Left ventricle myocardium superior (tissue), 1 donor: ENCODE data around the gene TPPP. TPM values are rescaled to one million over a fixed set of nuclear protein-coding genes. Genes with fewer than 3 reads are reported as not detected.
A peak's percentile ranks its signal among the peaks of the same experiment; 100 is the strongest.

Experiments
- ATAC-seq: fragments of 200-7000 bp; cut with Tn5 transposase; one replicate; pipeline ENCODE4 v1.9.1; 2020; ENCODE audit warnings: mild to moderate bottlenecking, moderate library complexity
- DNase-seq: peaks from one replicate; pipeline ENCODE4 v3.0.0-alpha.2; 2020
- intact Hi-C: fragments of 100-400 bp; cut with micrococcal nuclease; formaldehyde crosslinking; loops from one replicate; pipeline ENCODE4 v1.11.0; 2022
- total RNA-seq: library from RNA; stranded (reverse); fragmentation: NEBNext Ultra II Directional; extraction: Animal tissue kit (Norgen Biotek cat#: 25700); gene quantifications from one replicate; pipeline ENCODE4 v1.2.1, GENCODE V29; 2021
- donor health status: DM: no; HTN: yes; CAD: no; lungs with severe emphysema.

The TPPP gene
- total RNA-seq, 1 donor from 2014 or later, result 34.8 TPM

GRCh38 chr5:657570-657969 is 35.6 kb downstream of the TPPP start:
- DNase-seq (no peak), ATAC-seq (no peak)
- intact Hi-C loops, result no loop called here

DNA sequence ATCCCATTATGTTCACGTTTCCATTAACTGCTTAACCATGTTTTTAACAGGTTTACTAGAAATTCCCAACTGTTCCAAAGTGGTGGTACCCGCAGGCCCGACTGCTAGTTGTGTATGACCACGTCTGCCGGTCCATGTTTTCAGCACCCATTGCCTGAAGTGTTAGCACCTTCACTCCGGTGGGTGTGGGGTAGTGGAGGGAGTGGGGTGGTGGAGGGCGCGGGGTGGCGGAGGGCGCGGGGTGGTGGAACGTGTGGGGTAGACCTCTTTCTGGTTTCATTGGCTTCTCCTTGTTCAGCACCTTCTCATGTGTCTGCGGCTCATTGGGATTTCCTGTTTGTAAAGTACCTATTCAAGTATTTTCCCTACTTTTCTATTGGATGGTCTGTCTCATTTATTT is 37.7 kb downstream of the TPPP start:
- intact Hi-C loops, result no loop called here
- no peak for ATAC-seq
- peak; percentile 16 for DNase-seq

GRCh38 chr5:654071-654778 is 38.9 kb downstream of the TPPP start:
- no peak for ATAC-seq
- no peak for DNase-seq

GRCh38 chr5:652773-653350 is 40.3 kb downstream of the TPPP start:
- intact Hi-C loops, result no loop called here
- ATAC-seq (no peak), DNase-seq (no peak)

More at GRCh38 chr5:654071-654778, 38.9 kb downstream of the TPPP start:
- intact Hi-C loops, result no loop called here

DNA sequence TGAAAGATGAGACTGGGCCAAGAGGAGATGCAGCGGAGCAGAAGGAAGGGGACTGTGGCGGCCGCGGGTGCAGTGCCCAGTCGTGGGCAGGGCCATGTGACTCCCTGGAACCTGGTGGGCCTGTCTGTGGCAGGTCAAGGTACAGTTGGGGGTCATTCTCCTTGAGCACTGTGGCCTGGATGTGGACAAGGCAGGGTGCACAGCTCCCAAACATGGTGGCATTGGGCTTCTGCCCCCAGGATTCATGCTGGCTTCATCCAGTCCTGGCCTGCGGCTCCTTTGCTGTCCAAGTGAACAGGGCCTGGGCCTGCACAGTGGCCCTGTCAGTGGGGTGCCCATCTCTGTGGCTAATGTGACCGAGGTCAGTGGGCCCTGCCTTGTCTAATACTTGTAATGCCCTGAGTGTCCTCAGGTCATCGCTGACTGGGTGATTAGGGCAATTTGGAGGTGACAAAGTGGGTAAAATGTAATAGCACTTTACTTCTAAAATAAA is 41.1 kb downstream of the TPPP start:
- DNase-seq (no peak), ATAC-seq (no peak)
- intact Hi-C loops, result no loop called here

DNA sequence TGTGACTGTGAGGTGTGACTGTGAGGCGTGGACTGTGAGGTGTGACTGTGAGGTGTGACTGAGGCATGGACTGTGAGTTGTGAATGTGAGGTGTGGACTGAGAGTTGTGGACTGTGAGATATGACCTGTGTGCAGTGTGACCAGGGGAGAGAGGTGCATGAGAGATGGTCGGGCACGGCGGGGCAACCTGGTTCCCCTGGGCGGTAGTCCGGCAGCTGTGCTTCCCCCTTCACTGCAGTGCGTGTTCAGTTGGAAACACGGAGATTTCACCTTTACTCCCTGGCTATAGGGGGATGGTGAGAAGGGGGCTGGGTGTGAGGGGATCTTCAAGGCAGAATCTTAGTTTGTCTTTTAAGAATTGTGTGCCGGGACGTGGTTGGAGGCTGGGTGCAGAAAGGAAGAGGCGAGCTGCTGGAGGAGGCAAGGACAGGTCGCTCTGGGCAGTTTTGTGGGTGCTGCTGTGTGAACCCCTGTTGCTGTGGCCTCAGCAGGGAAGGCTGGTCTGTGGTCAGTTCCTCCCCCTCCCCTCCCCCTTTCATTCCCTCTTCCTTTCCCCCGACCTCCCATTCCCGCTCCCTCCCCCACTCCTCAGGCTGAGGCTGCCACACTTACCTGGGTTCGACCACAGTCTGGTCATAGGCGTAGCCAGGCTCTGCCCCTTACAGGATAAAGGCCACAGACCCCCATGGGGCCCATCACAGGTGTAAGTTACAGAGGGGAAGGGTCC is 41.7 kb downstream of the TPPP start:
- DNase-seq (no peak), ATAC-seq (no peak)
- intact Hi-C loops, result no loop called here

- intact Hi-C loops, result no loop called here
- DNase-seq, result no peak
- no peak for ATAC-seq
These were observed 45.4 kb downstream of the TPPP start for GRCh38 chr5:647727-648126.

- intact Hi-C loops, result no loop called here
- ATAC-seq (no peak), DNase-seq (no peak)
These were observed 45.8 kb downstream of the TPPP start for GRCh38 chr5:647311-647710.

- ATAC-seq (no peak), DNase-seq (no peak)
- intact Hi-C loops, result no loop called here
These were observed 46.6 kb downstream of the TPPP start for GRCh38 chr5:646396-647201.

- DNase-seq (no peak), ATAC-seq (no peak)
- intact Hi-C loops, result no loop called here
These were observed 47.7 kb downstream of the TPPP start for GRCh38 chr5:645421-645820.

DNA sequence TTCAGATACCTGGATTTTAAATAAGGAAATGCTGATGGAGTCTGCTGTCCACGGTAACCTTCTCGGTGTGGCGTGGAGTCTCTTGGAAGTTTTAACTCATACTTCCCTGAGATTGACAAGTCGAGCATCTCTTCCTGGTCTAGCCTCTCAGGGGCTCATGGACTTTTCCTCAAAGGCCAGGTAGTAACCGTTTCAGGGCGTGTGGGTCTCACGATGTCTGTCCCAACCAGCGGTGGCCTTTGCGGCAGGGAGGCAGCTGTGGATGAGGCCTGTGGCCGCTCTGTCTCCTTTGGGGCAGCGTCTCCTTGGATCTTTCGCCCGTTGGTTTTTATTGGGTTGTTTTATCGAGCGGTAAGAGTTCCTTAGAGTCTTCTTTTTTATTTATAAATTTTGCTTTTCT is 48.2 kb downstream of the TPPP start:
- intact Hi-C loops, result no loop called here
- ATAC-seq (no peak), DNase-seq (no peak)

GRCh38 chr5:644509-644908 is 48.6 kb downstream of the TPPP start:
- ATAC-seq, result no peak
- DNase-seq, result no peak
- intact Hi-C loops, result no loop called here

DNA sequence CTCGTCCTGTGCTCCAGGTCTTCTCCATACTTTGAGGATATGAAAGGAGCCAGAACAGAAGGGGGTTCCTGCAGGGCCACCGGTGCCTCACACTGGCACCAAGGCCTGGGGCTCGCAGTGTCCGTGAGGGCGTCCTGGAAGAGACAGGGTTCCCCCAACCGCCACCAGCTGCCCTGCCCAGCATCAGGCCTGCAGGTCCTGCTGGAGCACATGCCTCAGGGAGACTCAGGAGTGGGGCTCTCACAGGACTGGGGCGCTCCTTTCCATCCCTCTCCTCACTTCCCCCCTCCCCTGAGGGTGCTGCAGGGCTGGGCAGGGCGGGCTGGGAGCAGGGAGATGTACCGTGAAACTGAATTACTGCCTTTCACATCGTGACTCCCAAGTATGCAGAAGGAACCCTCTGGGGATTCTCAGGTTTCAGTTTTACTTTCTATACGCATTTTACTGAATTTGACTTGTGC is 49.3 kb downstream of the TPPP start:
- ATAC-seq (no peak), DNase-seq (no peak)
- intact Hi-C loops, result no loop called here

DNA sequence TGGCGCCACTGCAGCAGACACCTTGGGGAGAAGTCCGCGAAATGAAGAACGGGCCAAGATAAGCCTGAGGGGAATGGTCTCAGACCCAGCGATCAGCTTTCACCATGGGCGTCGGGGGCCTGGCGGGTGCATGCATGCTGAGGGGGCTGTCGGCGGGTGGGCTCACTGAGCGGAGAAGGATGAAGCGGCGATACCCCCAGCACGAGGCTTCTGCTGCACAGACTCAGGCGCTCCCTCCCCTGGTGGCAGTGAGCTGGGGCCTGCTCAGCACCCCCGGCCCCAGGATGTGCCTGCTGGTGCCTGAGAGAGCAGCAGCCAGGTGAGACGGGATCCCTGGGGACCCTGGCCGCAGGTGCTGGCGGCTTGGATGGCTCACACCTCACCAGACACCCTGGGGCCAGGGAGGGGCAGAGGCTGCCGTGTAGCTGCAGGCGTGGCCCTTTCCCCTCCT is 49.8 kb downstream of the TPPP start:
- DNase-seq, result no peak

DNA sequence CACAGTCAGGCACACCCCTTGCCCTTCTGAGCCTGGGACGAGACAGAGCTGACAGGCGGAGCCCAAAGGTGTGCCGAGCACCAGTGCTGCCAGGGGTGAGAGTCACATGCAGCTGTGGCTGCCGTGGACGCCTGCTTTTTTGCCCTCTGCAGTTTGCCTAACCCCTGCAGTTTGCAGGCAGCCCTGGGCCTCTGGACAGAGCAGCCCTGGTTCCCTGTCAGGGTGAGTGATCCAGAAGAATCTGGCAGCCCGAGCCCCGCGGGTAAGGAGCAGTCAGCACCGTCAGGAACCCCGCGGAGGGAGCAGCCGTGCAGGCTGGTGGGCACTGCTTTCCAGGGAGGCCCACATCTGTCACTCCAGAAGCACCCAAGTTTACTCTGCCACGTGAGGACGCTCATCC is 50.7 kb downstream of the TPPP start:
- intact Hi-C loops, result no loop called here
- no peak for DNase-seq

More for the DNA sequence above, 49.8 kb downstream of the TPPP start:
- intact Hi-C loops, result no loop called here
- ATAC-seq, result no peak

DNA sequence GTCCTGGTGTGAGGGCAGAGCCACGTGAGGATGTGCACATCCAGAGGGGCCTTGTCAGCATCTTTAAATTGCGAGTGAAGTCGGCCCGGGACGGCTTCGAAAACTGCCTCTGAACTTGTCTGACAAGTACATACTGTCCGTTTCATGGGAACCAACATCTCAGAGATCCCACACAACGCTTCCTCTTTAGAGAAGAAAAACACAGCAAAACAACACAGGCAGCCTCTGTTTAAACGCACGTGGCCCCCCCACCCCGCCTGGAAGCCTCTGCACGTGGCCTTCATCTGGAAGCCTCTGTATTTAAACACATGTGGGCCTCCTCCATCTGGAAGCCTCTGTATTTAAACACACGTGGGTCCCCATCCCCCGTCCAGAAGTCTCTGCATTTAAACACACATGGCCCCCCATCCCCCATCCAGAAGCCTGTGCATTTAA is 51.8 kb downstream of the TPPP start:
- no peak for DNase-seq
- intact Hi-C loops, result no loop called here

More for the DNA sequence above, 50.7 kb downstream of the TPPP start:
- ATAC-seq, result no peak

GRCh38 chr5:640461-641330 is 52.5 kb downstream of the TPPP start:
- ATAC-seq, result no peak

More for the DNA sequence above, 51.8 kb downstream of the TPPP start:
- no peak for ATAC-seq

GRCh38 chr5:639584-640213 is 53.5 kb downstream of the TPPP start:
- intact Hi-C loops, result no loop called here
- DNase-seq (no peak), ATAC-seq (no peak)

More at GRCh38 chr5:640461-641330, 52.5 kb downstream of the TPPP start:
- no peak for DNase-seq
- intact Hi-C loops, result no loop called here
